Femur (tissue), 1 donor: ENCODE results near the gene TSACC.
"Not testable (repeated sequence)": the region's sequence is repeated elsewhere in the genome, so short reads cannot be mapped to it uniquely, and the experiment has no call there.

Experiments used
- DNase-seq: peaks from one replicate; pipeline ENCODE4 v3.0.0-alpha.2; 2017

The TSACC gene

GRCh38 chr1:156347331-156347730, 9.0 kb downstream of the TSACC start:
- DNase-seq = no peak

- DNase-seq = not testable (repeated sequence)
Observed at GRCh38 chr1:156352481-156352880, 14.2 kb downstream of the TSACC start.

- DNase-seq = no peak
Observed at GRCh38 chr1:156356262-156356874, 18.0 kb downstream of the TSACC start.

- no peak for DNase-seq
Observed at GRCh38 chr1:156356875-156357534, 18.7 kb downstream of the TSACC start.

GRCh38 chr1:156357977-156358376, 19.7 kb downstream of the TSACC start:
- DNase-seq = no peak

GRCh38 chr1:156358641-156359040, 20.3 kb downstream of the TSACC start:
- no peak for DNase-seq

GRCh38 chr1:156359249-156359648, 20.9 kb downstream of the TSACC start:
- no peak for DNase-seq

- no peak for DNase-seq
Observed at GRCh38 chr1:156359973-156360372, 21.6 kb downstream of the TSACC start.

- DNase-seq = no peak
Observed at GRCh38 chr1:156360534-156360933, 22.2 kb downstream of the TSACC start.

- DNase-seq = no peak
Observed at GRCh38 chr1:156365754-156366153, 27.4 kb downstream of the TSACC start.

GRCh38 chr1:156366378-156367166, 28.2 kb downstream of the TSACC start:
- DNase-seq = no peak

- DNase-seq = no peak
Observed at GRCh38 chr1:156367383-156368156, 29.2 kb downstream of the TSACC start.

GRCh38 chr1:156368157-156368658, 29.9 kb downstream of the TSACC start:
- DNase-seq = no peak

- DNase-seq = peak; percentile 44
Observed at GRCh38 chr1:156368889-156369684, 30.8 kb downstream of the TSACC start, which contains the start of gene RHBG. RHBG (plus strand) TSS chr1:156369211; CDS start chr1:156369250, 39 bp downstream.

GRCh38 chr1:156369685-156370286, 31.5 kb downstream of the TSACC start:
- not testable (repeated sequence) for DNase-seq

- DNase-seq = no peak
Observed at GRCh38 chr1:156371553-156372264, 33.4 kb downstream of the TSACC start.

GRCh38 chr1:156372265-156372586, 33.9 kb downstream of the TSACC start:
- DNase-seq = no peak

- DNase-seq = no peak
Observed at GRCh38 chr1:156372876-156373275, 34.5 kb downstream of the TSACC start.

GRCh38 chr1:156373546-156373945, 35.2 kb downstream of the TSACC start:
- DNase-seq = no peak

- no peak for DNase-seq
Observed at GRCh38 chr1:156376146-156376545, 37.8 kb downstream of the TSACC start.
